Measurements from ENCODE around the gene CLEC1A.

CLEC1A gene

DNA sequence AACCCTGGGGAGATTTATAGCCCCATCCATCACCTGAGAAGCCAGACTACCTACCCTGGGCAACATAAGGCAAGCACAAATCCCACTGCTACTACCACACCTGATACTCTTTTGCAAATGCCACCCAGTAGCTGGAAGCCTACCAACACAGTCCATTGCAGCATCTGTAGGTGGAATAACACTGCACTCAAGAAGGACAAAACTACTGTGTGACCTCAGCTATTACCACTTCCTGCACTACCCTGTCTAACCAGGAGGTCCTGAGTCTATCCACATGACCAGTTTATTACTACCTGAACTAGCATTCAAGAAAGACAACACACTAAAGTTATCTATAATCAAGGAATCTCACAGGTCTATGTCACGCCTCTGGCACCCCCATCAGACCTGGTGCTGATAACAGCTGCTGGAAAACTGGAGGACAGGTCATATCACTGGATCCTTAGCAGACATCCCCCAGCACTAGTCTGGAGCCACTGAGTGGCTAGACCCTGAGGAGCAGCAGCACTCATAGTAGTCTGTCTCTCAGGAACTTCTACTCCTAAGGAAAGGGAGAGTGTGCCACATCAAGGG is 2.9 kb upstream of the CLEC1A start:
- Histone ChIP-seq H3K9me3 (ENCODE audit: insufficient read depth, low read length, severe bottlenecking) (no peaks in the 10 kb centered on the region), H3K27ac (ENCODE audit: low read length) (no peak overlapping the region), H3K79me2 (ENCODE audit: insufficient read depth, low read length) (no peaks in the 10 kb centered on the region), H3K4me3 (ENCODE audit: low read depth in 1 of 2, low read length in 2 of 2) (no peak overlapping the region), H3K4me1 (ENCODE audit: insufficient read depth, low read length) (no peaks in the 10 kb centered on the region), H3K4me2 (ENCODE audit: insufficient read depth, low read length) (no peak overlapping the region), H3K36me3 (ENCODE audit: insufficient read depth, low read length) (no peaks in the 10 kb centered on the region), H3K27me3 (ENCODE audit: insufficient read depth, low read length, poor library complexity) (peaks cover 16% of the 10 kb centered on the region), H2AFZ (ENCODE audit: low read depth, low read length) (no peak overlapping the region), H3K9ac (ENCODE audit: low read depth, low read length) (no peak overlapping the region), H4K20me1 (ENCODE audit: insufficient read depth, low read length) (no peaks in the 10 kb centered on the region)
- ATAC-seq (ENCODE audit: insufficient read depth, low read depth) (no peak), DNase-seq (no peak)
- TF ChIP-seq, protein P1, sequence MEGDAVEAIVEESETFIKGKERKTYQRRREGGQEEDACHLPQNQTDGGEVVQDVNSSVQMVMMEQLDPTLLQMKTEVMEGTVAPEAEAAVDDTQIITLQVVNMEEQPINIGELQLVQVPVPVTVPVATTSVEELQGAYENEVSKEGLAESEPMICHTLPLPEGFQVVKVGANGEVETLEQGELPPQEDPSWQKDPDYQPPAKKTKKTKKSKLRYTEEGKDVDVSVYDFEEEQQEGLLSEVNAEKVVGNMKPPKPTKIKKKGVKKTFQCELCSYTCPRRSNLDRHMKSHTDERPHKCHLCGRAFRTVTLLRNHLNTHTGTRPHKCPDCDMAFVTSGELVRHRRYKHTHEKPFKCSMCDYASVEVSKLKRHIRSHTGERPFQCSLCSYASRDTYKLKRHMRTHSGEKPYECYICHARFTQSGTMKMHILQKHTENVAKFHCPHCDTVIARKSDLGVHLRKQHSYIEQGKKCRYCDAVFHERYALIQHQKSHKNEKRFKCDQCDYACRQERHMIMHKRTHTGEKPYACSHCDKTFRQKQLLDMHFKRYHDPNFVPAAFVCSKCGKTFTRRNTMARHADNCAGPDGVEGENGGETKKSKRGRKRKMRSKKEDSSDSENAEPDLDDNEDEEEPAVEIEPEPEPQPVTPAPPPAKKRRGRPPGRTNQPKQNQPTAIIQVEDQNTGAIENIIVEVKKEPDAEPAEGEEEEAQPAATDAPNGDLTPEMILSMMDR (IDR thresholded peaks at IDR 0.05; ENCODE audit: borderline replicate concordance, extremely low read depth, low read length, poor library complexity, severe bottlenecking): no peak
- TF ChIP-seq EZH2 (IDR thresholded peaks at IDR 0.05; ENCODE audit: borderline replicate concordance, low read depth, low read length, severe bottlenecking): no peak

DNA sequence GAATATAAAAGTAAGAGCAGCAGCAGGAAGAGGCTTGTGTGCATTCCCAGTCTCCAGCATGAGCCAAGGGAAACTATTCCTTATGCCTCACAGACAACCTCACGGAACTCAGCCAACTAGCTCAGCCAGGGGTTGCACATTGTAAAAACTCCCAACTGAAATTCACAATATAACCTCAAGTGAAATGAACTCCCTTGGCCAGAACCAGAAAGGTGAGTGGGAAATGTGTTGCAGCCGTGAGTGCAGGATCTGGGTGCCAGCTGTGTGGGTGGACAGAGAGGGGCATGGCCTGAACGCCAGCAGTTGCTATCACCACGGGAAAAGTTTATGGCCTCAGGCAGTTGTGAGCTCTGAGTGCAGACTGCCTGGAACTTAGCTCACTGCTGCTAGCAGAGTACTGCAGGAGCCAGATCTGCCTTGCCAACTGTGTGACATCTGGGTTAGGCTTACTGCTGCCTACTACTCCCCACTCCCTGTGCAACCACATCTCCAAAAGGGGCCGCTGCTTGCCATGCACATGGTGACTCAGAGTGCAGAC is 2.3 kb upstream of the CLEC1A start:
- Histone ChIP-seq H3K9me3 (ENCODE audit: insufficient read depth, low read length, severe bottlenecking) (no peaks in the 10 kb centered on the region), H3K4me2 (ENCODE audit: insufficient read depth, low read length) (no peak overlapping the region), H3K4me3 (ENCODE audit: low read depth in 1 of 2, low read length in 2 of 2) (no peak overlapping the region), H3K4me1 (ENCODE audit: insufficient read depth, low read length) (no peaks in the 10 kb centered on the region), H3K36me3 (ENCODE audit: insufficient read depth, low read length) (no peaks in the 10 kb centered on the region), H3K79me2 (ENCODE audit: insufficient read depth, low read length) (no peaks in the 10 kb centered on the region), H3K9ac (ENCODE audit: low read depth, low read length) (no peak overlapping the region), H4K20me1 (ENCODE audit: insufficient read depth, low read length) (no peaks in the 10 kb centered on the region), H3K27ac (ENCODE audit: low read length) (no peak overlapping the region), H2AFZ (ENCODE audit: low read depth, low read length) (no peak overlapping the region), H3K27me3 (ENCODE audit: insufficient read depth, low read length, poor library complexity) (peaks cover 20% of the 10 kb centered on the region)
- no peak for DNase-seq
- TF ChIP-seq, protein P1 (IDR thresholded peaks at IDR 0.05; ENCODE audit: borderline replicate concordance, extremely low read depth, low read length, poor library complexity, severe bottlenecking): no peak
- TF ChIP-seq EZH2 (IDR thresholded peaks at IDR 0.05; ENCODE audit: borderline replicate concordance, low read depth, low read length, severe bottlenecking): no peak
- ATAC-seq (ENCODE audit: insufficient read depth, low read depth): no peak

DNA sequence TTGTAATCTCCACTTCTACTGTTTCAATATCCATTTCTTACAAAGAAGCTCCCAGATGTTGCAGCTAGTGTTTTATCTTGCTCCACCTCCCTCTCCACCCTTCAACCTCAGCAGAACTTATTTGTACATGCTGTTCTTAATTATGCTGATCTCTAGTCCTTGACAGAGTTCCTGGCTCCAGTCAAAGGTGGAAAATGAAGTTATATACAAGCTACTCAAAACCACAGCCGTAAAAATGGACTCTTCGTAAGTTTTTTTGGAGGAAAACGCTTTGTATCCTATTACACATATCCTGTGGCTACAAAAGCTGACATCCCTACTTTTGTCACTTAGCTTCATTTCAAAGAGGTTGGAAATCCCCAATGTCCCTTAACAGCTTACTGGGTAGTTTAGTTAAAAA is 1.3 kb downstream of the CLEC1A start:
- Histone ChIP-seq H4K20me1 (ENCODE audit: insufficient read depth, low read length) (no peaks in the 10 kb centered on the region), H3K79me2 (ENCODE audit: insufficient read depth, low read length) (no peaks in the 10 kb centered on the region), H3K4me2 (ENCODE audit: insufficient read depth, low read length) (no peak overlapping the region), H3K36me3 (ENCODE audit: insufficient read depth, low read length) (no peaks in the 10 kb centered on the region), H3K4me3 (ENCODE audit: low read depth in 1 of 2, low read length in 2 of 2) (no peak overlapping the region), H3K27ac (ENCODE audit: low read length) (no peak overlapping the region), H3K9ac (ENCODE audit: low read depth, low read length) (no peak overlapping the region), H3K9me3 (ENCODE audit: insufficient read depth, low read length, severe bottlenecking) (no peaks in the 10 kb centered on the region), H2AFZ (ENCODE audit: low read depth, low read length) (no peak overlapping the region), H3K27me3 (ENCODE audit: insufficient read depth, low read length, poor library complexity) (peaks cover 30% of the 10 kb centered on the region), H3K4me1 (ENCODE audit: insufficient read depth, low read length) (no peaks in the 10 kb centered on the region)
- DNase-seq: no peak
- TF ChIP-seq, protein P1 (IDR thresholded peaks at IDR 0.05; ENCODE audit: borderline replicate concordance, extremely low read depth, low read length, poor library complexity, severe bottlenecking): no peak
- TF ChIP-seq EZH2 (IDR thresholded peaks at IDR 0.05; ENCODE audit: borderline replicate concordance, low read depth, low read length, severe bottlenecking): no peak
- no peak for ATAC-seq (ENCODE audit: insufficient read depth, low read depth)

Measured in DND-41 (cell line).